ENCODE data around the gene SSTR3. TPM values are rescaled to one million over a fixed set of nuclear protein-coding genes. Genes with fewer than 3 reads are reported as not detected.
"Not testable (repeated sequence)": the region's sequence is repeated elsewhere in the genome, so short reads cannot be mapped to it uniquely, and the experiment has no call there.

The SSTR3 gene
- total RNA-seq, 1 donor from 2014 or later: 0.06 TPM

DNA sequence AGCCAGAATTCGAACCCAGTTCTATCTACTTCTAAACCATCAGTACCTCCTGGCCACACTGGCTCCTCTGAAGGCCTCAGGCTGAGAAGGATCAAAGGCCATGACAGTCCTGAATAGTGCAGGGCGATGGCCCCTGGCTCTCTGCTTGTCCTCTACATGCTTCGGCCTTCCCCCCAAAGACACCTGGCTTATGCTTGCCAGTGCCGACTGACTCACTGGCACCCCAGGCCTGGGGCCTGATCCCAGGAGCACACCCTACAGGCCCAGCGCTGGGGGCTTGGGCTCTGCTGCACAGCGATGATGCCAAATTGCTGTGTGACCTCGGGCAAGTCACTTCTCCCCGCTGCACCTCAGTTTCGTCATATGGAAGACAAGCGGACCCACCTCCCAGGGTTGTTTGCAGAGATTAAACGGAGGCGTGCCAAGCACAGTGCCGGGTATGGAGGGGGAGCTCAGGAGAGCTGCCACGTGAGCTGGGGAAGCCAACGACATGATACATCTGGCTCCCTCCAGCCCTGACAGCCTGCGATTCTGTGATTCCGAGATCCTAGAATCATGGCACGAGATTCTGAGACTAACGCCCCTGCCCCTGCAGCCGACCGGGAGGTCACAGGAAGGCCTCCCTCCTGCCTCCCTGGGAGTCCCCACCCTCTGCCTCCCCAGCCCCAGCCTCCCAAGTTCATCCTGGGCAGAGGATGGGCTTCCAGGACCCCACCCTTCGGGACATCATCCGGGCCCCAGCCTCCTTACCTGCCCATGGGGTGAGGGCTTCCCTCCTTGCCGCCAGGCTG is 1.0 kb downstream of the SSTR3 start:
- no peak for DNase-seq (ENCODE audit: low spot score)

DNA sequence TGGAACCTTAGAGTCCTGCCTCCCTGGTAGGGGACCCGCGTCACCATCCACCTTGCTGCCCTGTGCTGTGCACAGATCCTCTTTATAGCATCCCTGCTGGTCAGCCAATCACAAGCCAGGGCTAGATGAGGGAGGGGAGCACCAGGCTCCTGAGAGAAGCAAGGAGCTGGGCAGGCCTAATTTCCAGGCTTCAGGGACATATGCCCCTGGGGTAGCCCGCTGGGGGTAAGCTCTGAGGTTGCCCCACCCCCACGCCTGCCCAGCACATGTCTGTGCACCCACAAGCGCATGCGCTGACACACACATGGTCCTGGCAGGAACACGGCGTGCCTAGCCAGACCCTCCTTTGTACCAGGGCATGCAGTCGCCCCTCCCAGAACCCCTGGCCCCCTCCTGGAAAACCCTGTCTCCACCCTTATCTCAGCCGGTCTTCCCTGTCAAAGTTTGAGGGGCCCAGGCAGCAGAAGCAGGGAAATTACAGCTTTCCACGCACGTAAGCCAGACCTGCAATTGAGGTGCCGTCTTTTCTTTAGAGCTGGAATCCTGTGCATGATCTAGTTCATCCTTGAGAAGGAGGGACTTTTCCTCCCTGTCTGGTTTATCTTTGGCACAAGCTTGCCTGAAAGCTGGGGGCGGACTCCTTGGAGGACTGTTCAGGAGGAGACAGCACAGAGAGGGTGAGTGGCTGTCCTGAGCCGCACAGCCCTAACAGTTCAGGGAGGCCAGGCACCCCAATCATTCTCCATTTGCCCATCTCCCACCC is 2.1 kb downstream of the SSTR3 start:
- no peak for DNase-seq (ENCODE audit: low spot score)

DNA sequence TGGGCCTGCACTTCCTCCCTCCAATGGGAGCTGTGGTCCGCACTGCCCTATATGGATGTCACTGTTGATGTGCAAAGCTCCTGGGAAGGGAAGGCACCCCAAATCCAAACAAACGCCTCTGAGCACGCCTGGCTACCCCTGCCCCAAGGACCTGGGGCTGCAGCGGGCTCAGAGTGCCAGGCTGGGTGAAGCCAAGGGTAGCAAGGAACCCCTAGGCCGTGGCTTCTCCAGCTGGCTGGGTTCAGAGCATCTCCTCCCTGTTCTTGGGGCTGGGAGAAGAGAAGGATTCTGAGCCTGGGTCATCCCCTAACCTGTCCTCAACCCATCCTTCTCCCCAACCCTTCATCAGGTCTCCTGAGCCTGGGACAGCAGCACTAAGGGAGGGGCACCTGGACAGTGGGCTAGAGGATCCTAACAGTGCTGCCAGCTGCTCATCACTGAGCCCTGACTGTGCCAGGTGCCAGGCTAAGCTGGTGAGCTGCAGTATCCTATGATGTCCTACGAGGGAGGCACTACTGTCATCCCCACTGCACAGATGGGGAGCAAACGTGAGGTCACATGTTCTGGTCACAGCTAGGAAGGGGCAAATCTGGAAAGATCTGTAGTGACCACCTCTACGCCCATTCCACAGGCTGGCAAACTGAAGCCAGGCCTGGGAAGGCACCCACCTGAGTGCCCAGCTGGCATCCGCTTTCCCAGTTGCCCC is 3.0 kb downstream of the SSTR3 start:
- no peak for DNase-seq (ENCODE audit: low spot score)

DNA sequence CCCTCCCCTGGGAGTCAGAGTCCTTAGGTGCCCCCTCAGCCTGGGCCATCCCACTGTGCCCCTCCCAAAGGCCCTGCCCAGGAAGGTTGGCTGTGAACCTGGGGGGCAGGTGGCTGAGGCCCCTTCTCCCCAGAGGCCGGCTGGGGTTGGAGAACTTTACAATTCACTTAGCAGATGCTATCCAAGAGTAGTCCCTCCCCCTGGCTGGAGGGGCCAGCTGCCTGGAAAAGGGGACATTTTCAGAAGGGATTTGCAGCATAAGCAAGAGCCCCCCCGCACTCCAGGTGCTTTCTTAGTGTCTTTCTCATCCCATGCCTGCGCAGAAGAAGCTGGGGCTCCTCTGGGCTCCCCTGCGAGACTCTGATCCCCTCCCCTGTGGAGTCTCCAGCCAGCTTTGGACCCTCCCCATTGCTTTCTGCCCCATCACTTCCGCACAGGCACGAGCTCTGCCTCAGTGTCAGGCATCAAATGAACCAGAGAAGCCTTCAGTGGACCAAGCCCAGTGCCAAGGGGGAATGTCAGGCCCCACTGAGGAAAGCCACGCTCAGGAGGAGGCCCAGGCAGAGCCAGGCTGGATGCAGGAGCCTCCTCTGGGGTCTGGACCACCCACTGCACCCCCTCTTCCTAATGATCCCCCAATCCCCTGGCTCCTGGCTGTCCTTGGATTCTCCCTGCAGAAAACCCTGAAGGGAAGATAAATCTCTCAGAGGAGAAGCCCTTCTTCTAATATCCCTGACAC is 3.7 kb downstream of the SSTR3 start:
- no peak for DNase-seq (ENCODE audit: low spot score)

DNA sequence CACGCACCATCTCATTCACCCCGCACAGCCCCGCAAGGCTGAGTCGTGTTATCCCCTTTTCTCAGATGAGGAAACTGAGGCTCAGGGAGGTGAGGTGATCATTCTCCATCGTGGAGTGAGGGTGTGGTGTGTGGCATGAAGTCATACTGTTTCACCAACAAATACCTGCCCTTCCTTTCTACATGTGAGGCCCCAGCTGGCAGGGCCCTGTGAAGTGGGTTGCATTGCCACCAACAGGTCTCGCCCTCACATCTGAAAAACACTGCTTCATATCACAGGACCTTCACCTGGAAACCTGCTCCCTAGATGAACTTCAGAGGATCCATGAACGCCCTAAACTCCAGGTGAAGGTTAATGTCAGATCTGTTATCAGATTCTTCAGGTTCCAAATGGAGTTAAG is 4.3 kb downstream of the SSTR3 start:
- no peak for DNase-seq (ENCODE audit: low spot score)

DNA sequence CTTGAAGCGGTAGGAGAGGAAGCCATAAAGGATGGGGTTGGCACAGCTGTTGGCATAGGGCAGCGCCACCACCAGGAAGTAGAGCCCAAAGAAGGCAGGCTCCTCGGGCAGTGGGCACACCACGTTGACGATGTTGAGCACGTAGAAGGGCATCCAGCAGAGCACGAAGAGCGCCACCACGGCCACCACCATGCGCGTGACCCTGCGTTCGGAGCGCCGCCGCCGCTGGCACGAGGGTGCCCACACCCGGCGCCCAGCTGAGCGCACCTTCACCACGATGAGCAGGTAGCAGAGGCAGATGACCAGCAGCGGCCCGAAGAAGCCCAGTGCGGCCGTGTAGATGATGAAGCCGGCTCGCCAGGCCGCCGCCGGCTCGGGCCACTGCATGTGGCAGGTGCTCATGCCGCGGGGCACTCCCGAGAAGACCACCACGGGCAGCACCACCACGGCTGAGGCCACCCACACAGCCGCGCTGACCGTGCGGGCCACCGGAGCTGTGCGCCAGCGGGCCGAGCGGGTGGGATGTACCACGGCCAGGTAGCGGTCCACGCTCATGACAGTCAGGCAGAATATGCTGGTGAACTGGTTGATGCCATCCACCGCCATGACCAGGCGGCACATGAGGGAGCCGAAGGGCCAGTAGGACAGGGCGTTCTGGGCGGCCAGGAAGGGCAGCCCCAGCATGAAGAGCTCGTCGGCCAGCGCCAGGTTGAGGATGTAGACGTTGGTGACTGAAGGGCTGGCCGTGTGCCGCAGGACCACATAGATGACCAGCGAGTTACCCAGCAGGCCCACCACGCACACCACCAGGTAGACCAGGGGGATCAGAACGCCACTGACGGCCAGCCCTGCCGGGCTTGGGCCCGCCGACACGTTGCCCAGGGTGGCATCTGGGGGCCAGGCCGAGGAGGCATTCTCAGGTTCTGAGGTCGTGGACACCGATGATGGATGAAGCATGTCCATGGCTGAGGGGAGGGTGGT is 5.1 kb downstream of the SSTR3 start:
- no peak for DNase-seq (ENCODE audit: low spot score)

DNA sequence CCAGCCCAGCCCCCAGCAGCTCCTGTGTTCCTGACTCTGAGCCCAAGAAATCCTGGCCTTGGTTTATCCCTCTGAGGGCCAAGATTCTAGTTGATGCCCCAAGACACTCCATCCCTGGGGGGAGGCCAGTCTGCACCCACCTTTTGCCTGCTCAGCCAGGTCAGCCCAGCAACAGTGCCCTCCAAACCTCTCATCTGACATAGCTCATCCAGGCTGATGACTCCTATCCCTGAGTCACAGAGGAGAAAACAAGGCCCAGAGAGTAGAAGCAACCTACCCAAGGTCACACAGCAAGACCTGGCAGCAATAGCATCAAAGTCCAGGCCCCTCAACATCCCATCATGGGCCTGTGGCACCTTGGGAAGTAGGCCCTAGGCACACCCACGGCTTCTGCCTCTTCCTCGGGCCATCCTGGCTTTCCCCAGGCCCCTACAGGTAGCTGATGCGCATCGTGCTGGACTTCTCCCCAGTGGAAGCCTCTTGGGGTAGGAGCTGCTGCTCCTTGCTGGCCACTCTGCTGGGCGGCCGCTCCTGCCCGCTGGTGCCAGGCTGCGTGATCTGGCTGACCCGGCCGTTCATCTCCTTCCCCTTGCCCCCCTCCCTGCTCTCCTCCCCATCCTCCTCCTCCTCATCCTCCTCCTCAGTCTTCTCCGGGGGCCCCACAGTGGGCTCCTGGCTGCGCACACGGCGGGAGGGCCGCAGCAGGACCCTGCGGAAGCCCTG is 6.0 kb downstream of the SSTR3 start:
- no peak for DNase-seq (ENCODE audit: low spot score)

DNA sequence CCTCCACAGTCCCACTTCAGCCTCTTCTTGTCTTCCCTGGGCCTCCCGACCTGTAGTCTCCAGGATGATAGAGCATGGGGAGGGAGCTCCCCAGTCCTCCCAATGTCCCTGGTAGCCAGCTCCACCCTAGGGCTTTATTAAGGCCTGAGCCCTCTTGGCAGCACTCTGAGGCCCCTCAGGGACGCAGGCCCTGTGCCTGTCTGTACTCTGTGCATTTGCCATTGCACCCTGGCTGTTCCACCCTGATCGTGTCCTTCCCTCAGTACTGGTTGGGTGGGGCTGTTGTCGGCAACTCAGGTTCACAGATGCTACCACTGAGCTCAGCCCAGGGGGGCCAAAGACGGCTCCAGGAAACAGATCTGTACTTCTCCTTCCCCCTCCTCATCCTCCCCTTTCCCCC is 7.2 kb downstream of the SSTR3 start:
- DNase-seq (ENCODE audit: low spot score): no peak

DNA sequence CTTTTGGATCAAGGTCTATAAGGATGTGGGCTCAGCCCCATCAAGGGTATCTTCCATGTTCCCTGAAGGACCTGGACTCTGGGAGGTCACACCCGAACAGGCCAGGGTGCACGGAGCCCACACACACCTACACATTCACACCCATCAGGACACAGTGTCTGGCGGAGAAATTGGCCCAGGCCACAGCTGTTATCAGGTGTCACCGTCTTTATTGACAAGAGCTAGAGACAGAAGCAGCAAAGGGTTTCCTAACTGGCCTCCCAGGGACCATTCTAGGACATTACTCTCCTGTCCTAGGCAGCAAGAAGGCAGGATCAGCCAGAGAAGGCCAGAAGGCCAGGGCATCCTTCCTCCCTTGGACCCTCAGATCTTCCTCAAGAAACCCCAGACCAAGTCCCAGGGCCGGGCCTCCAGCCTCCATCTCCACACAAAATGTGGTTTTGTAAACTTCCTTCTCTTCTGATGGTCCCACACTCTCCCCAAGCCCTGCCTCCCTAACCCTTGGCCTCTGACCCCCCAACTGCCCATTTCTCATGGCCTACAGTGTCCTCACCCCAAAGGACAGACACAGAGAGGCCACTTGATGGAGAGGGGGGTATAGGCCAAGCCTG is 8.1 kb downstream of the SSTR3 start:
- no peak for DNase-seq (ENCODE audit: low spot score)

DNA sequence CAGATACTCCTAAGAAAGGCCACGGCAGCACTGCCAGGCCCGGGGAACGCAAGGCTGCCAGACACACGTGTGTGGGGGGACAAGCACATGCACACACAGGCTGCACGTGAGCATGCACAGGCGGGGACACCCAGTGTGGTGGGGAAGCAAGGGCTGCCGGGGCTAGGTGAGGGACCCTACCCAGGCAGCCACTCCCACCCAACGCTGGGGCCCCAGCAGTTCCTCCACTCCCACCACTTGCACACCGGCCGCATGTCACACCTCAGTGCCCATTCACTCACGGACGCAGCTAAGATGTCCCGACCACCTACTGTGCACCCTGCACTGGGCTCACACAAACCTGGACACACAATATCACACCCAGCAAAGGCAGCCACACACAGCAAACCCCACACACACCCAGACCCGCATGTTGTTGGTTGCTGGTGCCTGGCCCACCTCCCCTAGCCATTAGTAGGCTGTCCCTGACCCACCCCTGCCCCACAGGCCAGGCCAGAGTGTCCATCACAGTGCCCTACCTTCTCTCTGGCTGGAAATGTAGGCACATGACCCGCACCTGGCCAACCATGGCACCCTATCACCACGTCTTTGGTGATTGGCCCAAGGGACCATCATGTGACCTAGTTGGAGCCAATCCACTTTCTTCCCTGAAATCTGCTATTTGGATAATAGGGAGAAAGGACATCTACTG is 8.8 kb downstream of the SSTR3 start:
- no peak for DNase-seq (ENCODE audit: low spot score)

DNA sequence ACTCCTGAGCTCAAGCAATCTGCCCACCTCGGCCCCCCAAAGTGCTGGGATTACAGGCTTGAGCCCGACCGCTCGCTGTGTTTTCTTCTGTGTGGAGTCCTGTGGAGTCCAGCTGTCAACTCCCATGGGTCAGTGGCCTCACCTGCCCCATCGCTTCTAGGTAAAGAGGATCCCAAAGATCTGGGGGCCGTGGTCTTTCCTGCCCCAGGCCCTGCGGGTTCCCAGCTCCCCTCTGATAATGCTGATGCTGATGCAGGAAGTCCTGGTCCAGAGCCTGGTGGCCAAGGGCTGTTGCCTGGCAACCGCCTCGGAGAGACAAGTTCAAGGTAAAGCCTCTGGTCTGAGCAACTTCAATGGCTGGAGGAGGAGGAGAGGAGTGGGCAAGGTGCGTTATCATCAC is 9.6 kb downstream of the SSTR3 start:
- no peak for DNase-seq (ENCODE audit: low spot score)

DNA sequence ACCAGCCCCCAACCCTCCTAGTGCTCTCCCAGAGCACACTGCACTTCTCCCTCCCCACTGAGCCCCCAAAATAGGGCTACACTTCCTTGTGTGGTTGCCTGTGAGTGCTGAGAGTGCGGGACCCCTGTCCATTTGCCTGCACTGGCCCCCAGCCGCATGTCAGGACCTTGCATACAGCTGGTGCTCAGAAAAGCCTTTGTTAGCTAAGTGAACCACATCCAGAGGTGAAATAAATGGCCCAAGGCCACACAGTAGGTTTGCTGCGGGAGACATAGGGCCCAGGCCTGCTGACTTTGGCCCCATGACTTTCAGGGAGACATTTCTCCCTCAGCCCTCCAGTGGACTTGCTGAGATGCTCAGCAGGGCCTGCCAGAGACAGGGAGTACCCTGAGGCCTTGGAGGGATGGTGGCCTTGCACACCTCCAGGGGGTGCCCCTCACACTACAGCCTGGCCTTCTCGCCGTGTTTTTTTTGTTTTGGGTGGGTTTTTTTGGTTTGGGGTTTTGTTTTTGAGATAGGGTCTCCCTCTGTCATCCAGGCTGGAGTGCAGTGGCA is 10.2 kb downstream of the SSTR3 start:
- DNase-seq (ENCODE audit: low spot score): no peak

DNA sequence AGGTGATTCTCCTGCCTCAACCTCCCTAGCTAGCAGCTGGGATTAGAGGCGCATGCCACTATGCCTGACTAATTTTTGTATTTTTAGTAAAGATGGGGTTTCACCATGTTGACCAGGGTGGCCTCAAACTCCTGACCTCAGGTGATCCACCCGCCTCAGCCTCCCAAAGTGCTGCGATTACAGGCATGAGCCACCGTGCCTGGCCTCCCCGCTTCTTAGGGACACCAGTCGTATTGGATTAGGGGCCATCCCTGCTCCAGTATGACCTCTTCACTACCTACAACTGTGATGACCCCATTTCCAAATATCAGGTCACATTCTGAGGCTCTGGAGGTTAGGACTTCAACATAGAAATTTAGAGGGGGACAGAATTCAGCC is 10.8 kb downstream of the SSTR3 start:
- DNase-seq (ENCODE audit: low spot score): not testable (repeated sequence)

DNA sequence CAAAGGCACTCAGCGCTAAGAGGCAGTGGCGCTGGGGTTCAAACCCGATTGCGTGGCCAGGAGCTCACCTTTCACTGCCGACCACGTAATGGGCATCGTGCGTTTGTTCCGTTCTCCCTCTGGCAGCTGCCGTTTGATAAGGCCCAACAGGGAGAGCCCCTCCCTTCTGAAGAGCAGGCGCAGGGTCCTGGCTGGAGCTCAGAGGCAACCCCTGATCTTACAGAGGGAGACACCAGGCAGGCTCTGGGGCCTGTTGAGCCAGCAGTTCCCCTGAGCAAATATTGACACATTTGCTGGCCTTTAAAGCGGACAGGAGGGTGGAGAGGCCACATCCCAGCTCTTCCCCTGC is 12.5 kb downstream of the SSTR3 start:
- no peak for DNase-seq (ENCODE audit: low spot score)

DNA sequence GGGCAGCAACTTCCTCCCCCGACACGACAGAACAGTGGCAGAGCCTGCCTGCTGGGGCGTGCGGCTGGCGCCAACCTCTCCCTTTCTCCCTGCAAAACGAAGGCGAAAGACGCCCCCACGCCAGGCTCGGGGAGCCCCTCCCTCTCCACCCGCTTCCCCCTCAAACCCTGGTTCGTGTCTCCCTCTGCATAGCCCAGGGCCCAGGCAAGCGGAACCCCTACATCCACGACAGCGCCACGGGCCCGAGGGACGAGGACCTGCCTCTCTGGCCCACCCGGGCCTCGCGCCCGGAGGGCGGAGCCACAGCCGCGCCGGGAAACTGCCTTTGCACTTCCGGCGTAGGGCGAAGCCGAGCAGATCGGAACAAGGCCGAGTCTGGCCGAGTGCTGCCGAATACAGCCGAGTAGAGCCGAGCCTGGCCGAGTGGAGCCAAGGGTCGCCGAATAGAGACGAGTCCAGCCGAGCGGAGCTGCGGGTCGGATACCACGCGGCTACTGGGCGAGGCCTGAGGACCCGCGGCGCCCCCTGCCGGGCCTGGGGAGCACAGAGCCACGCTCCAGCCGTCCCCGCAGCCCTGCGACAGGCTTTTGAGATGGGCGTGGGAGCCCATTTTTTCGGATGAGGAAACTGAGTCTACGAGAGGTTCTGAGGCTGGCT is 13.0 kb downstream of the SSTR3 start:
- peak; percentile 100 for DNase-seq (ENCODE audit: low spot score)

DNA sequence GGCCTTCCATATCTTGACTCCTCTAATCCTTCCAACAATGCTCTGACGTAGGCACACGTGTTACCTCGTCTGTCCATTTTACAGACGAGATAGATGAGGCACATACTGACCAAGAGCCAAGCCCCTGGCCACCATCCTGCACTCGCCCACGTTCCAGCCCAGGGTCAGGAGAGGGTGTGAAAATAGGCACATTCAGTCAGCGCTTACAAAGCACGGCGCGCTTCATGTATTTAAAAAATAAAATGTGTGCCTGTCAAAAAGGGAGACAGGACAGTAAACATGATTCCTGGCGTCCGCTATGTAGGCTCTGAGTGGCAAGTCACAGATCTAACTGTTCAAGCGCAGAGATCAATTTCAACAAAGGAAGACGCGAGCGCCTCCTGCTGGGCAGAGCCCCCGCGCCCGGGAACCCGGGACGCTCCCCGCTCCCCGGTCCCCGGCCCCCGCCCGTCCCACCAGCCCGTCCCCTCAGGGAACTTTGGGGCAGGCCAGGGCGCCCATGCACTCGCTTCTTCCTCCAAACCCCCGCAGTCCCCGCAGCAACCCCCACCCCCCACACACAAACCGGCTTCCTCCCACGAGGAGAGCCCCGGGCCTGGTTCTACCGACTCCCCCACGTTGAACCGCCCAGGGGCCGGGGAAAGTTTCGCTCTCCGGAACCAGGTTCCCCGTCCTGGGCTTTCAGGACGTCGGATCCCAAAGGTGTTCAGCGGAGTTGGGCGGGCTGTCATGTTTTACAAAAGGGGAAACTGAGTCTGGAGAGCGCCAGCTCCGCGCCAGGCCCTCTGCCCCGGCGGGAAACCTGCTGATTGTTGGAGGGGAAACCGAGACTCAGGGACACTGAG is 13.8 kb downstream of the SSTR3 start:
- peak; percentile 88 for DNase-seq (ENCODE audit: low spot score)

Measured in mucosa of gallbladder (tissue), 1 donor.